ENCODE measurements around the gene ELOVL2. TPM values are rescaled to one million over a fixed set of nuclear protein-coding genes. Genes with fewer than 3 reads are reported as not detected.
"Not testable (repeated sequence)": the region's sequence is repeated elsewhere in the genome, so short reads cannot be mapped to it uniquely, and the experiment has no call there.

ELOVL2 gene
- polyA plus RNA-seq, 1 donor (not counting 4 experiments of a cell fraction or from before 2014, with no cell fraction given) = 0.05 TPM

DNA sequence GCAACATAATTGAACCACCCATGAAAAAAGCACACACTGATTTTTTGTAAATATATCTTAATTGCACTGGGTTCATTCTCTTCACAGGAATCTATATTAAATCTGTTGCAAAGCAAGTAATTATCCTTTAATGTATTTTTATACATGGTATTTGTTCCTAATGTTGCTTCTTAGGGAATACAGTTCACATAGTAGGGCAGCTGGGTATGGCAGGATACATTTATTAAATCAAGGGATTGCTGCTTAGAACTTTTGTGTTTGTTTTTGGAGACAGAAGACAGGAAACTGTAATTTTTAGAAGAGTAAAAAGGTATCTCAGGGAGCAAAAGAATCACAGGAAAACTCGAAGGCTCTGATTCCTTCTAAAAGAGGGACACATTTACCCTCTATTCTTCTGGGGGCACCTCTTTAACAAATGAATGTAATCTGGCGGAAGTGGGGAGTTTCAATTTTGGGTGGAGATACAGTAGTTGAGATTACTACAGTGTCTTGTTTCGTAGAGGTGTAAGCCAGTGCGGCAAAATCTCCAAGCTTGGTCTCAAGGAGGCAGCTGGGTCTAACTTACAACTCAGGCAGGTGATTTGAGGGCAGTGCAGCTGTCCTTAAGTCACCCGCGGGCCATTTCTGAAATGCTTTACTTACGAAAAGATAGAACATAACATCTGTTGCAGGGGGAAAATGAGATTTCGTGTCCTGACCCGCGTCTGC is 48.7 kb upstream of the ELOVL2 start:
- TF ChIP-seq, protein P1, sequence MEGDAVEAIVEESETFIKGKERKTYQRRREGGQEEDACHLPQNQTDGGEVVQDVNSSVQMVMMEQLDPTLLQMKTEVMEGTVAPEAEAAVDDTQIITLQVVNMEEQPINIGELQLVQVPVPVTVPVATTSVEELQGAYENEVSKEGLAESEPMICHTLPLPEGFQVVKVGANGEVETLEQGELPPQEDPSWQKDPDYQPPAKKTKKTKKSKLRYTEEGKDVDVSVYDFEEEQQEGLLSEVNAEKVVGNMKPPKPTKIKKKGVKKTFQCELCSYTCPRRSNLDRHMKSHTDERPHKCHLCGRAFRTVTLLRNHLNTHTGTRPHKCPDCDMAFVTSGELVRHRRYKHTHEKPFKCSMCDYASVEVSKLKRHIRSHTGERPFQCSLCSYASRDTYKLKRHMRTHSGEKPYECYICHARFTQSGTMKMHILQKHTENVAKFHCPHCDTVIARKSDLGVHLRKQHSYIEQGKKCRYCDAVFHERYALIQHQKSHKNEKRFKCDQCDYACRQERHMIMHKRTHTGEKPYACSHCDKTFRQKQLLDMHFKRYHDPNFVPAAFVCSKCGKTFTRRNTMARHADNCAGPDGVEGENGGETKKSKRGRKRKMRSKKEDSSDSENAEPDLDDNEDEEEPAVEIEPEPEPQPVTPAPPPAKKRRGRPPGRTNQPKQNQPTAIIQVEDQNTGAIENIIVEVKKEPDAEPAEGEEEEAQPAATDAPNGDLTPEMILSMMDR (optimal IDR thresholded peaks at IDR 0.05 in 1 of 3, IDR thresholded peaks at IDR 0.05 in 1 of 3, conservative IDR thresholded peaks at IDR 0.05 in 1 of 3; ENCODE audit: extremely low read depth in 1 of 3, insufficient read depth in 2 of 3, low read length in 3 of 3) = no peak
- TF ChIP-seq EZH2 (IDR thresholded peaks at IDR 0.05; ENCODE audit: low read length) = no peak
- Histone ChIP-seq H3K4me3 (ENCODE audit: control insufficient read depth in 2 of 3, extremely low read depth in 1 of 3, insufficient read depth in 2 of 3, low read depth in 1 of 3, low read length in 3 of 3) (peak overlapping the region; percentile 69 to 98 (median 91)), H3K27ac (ENCODE audit: control insufficient read depth, insufficient read depth, low read length) (peak overlapping the region; percentile 91), H4K20me1 (ENCODE audit: control insufficient read depth, extremely low read depth, insufficient read depth, low read length) (no peaks in the 10 kb centered on the region), H3K4me2 (ENCODE audit: control insufficient read depth, extremely low read depth, insufficient read depth, low read depth, low read length) (peak overlapping the region; percentile 92), H3K9ac (ENCODE audit: control insufficient read depth, extremely low read depth, insufficient read depth, low read length) (peak overlapping the region; percentile 93), H3K9me1 (ENCODE audit: control insufficient read depth, extremely low read depth, insufficient read depth, low read length) (no peaks in the 10 kb centered on the region), H3K36me3 (ENCODE audit: control insufficient read depth in 2 of 2, extremely low read depth in 1 of 2, insufficient read depth in 2 of 2, low read length in 2 of 2) (peaks cover 0 to 2% of the 10 kb centered on the region in 2 experiments), H3K79me2 (ENCODE audit: control insufficient read depth, insufficient read depth, low read length) (peaks cover 39% of the 10 kb centered on the region), H2AFZ (ENCODE audit: control insufficient read depth, low read length) (peak overlapping the region; percentile 75), H3K9me3 (ENCODE audit: control insufficient read depth, low read depth, low read length) (no peaks in the 10 kb centered on the region), H3K4me1 (ENCODE audit: control insufficient read depth, extremely low read depth, insufficient read depth, low read length) (peaks cover 13% of the 10 kb centered on the region), H3K27me3 (ENCODE audit: control insufficient read depth, extremely low read depth, insufficient read depth, low read length) (no peaks in the 10 kb centered on the region)
- FAIRE-seq (no peak), DNase-seq (ENCODE audit: low read depth, low spot score) (no peak)
- dilution Hi-C loops (cut with MboI; ENCODE audit: extremely low pct_ligation_motif_present, low sequenced_read_pairs) = no loop called here

DNA sequence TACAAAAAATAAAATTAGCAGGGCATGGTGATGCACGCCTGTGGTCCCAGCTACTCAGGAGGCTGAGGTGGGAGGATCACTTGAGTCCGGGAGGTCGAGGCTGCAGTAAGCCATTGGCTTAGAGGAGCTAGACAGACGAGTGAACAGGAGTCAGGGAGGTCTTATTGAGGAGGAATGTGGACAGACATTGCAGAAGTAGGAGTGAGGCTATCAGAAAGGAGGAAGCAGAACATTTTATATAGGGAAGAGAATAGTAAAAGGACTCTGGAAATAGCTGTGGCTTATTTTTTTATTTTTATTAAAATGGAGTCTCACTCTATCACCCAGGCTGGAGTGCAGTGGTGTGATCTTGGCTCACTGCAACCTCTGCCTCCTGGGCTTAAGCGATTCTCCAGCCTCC is 47.0 kb upstream of the ELOVL2 start:
- H4K20me1 ChIP-seq (ENCODE audit: control insufficient read depth, extremely low read depth, insufficient read depth, low read length); H3K27ac ChIP-seq (ENCODE audit: control insufficient read depth, insufficient read depth, low read length); H3K9ac ChIP-seq (ENCODE audit: control insufficient read depth, extremely low read depth, insufficient read depth, low read length); H3K9me1 ChIP-seq (ENCODE audit: control insufficient read depth, extremely low read depth, insufficient read depth, low read length); H3K27me3 ChIP-seq (ENCODE audit: control insufficient read depth, extremely low read depth, insufficient read depth, low read length); H3K36me3 ChIP-seq (ENCODE audit: control insufficient read depth in 2 of 2, extremely low read depth in 1 of 2, insufficient read depth in 2 of 2, low read length in 2 of 2); H3K4me1 ChIP-seq (ENCODE audit: control insufficient read depth, extremely low read depth, insufficient read depth, low read length); DNase-seq (ENCODE audit: low read depth, low spot score); H3K4me2 ChIP-seq (ENCODE audit: control insufficient read depth, extremely low read depth, insufficient read depth, low read depth, low read length); dilution Hi-C loops (cut with MboI; ENCODE audit: extremely low pct_ligation_motif_present, low sequenced_read_pairs); H3K9me3 ChIP-seq (ENCODE audit: control insufficient read depth, low read depth, low read length); FAIRE-seq; H2AFZ ChIP-seq (ENCODE audit: control insufficient read depth, low read length); H3K4me3 ChIP-seq (ENCODE audit: control insufficient read depth in 2 of 3, extremely low read depth in 1 of 3, insufficient read depth in 2 of 3, low read depth in 1 of 3, low read length in 3 of 3): not testable (repeated sequence)
- peaks cover 22% of the 10 kb centered on the region for H3K79me2 ChIP-seq (ENCODE audit: control insufficient read depth, insufficient read depth, low read length)

DNA sequence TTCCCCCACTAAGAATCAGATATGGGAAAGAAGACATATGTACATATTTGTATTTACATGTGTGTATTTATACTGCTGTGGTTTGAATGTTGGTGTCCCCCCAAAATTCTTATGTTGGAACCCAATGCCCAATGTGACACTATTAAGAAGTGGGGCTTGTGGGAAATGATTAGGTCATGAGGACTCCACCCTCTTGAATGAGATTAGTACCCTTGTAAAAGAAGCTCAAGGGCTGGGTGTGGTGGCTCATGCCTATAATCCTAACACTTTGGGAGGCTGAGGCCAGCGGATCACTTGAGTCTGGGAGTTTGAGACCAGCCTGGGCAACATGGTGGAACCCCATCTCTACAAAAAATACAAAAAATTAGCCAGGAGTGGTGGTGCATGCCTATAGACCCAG is 45.6 kb upstream of the ELOVL2 start:
- peaks cover 4% of the 10 kb centered on the region for H3K4me1 ChIP-seq (ENCODE audit: control insufficient read depth, extremely low read depth, insufficient read depth, low read length)
- dilution Hi-C loops (cut with MboI; ENCODE audit: extremely low pct_ligation_motif_present, low sequenced_read_pairs) = no loop called here

More for the DNA sequence above, 45.6 kb upstream of the ELOVL2 start:
- Histone ChIP-seq H3K4me2 (ENCODE audit: control insufficient read depth, extremely low read depth, insufficient read depth, low read depth, low read length) (no peak overlapping the region), H3K27me3 (ENCODE audit: control insufficient read depth, extremely low read depth, insufficient read depth, low read length) (no peaks in the 10 kb centered on the region), H3K27ac (ENCODE audit: control insufficient read depth, insufficient read depth, low read length) (no peak overlapping the region), H3K9ac (ENCODE audit: control insufficient read depth, extremely low read depth, insufficient read depth, low read length) (no peak overlapping the region), H3K79me2 (ENCODE audit: control insufficient read depth, insufficient read depth, low read length) (peaks cover 8% of the 10 kb centered on the region), H2AFZ (ENCODE audit: control insufficient read depth, low read length) (no peak overlapping the region), H3K36me3 (ENCODE audit: control insufficient read depth in 2 of 2, extremely low read depth in 1 of 2, insufficient read depth in 2 of 2, low read length in 2 of 2) (no peaks in the 10 kb centered on the region), H3K9me1 (ENCODE audit: control insufficient read depth, extremely low read depth, insufficient read depth, low read length) (no peaks in the 10 kb centered on the region), H4K20me1 (ENCODE audit: control insufficient read depth, extremely low read depth, insufficient read depth, low read length) (no peaks in the 10 kb centered on the region), H3K4me3 (ENCODE audit: control insufficient read depth in 2 of 3, extremely low read depth in 1 of 3, insufficient read depth in 2 of 3, low read depth in 1 of 3, low read length in 3 of 3) (no peak overlapping the region), H3K9me3 (ENCODE audit: control insufficient read depth, low read depth, low read length) (no peaks in the 10 kb centered on the region)
- FAIRE-seq (no peak), DNase-seq (ENCODE audit: low read depth, low spot score) (no peak)
- TF ChIP-seq EZH2 (IDR thresholded peaks at IDR 0.05; ENCODE audit: low read length) = no peak
- TF ChIP-seq, protein P1 (optimal IDR thresholded peaks at IDR 0.05 in 1 of 3, IDR thresholded peaks at IDR 0.05 in 1 of 3, conservative IDR thresholded peaks at IDR 0.05 in 1 of 3; ENCODE audit: extremely low read depth in 1 of 3, insufficient read depth in 2 of 3, low read length in 3 of 3) = no peak
